Endothelial cell (in vitro differentiated cells): ENCODE data around the gene LEMD1. TPM values are rescaled to one million over a fixed set of nuclear protein-coding genes. Genes with fewer than 3 reads are reported as not detected.
"Not testable (repeated sequence)": the region's sequence is repeated elsewhere in the genome, so short reads cannot be mapped to it uniquely, and the experiment has no call there.

Experiments
- DNase-seq: peaks from one replicate; pipeline ENCODE4 v3.0.0; 2021; ENCODE audit warnings: low spot score
- H3K27ac Mint-ChIP-seq: one replicate; pipeline ENCODE4 v1.8.0; 2021; ENCODE audit warnings: mixed read lengths, inconsistent platforms; ENCODE audit not compliant: unreplicated experiment
- H3K27me3 Mint-ChIP-seq: one replicate; pipeline ENCODE4 v1.8.0; 2021; ENCODE audit warnings: mild to moderate bottlenecking, moderate library complexity, mixed read lengths, inconsistent platforms; ENCODE audit not compliant: unreplicated experiment
- H3K36me3 Mint-ChIP-seq: one replicate; pipeline ENCODE4 v1.8.0; 2021; ENCODE audit warnings: mild to moderate bottlenecking, low read depth, mixed read lengths, inconsistent platforms; ENCODE audit not compliant: unreplicated experiment
- H3K4me1 Mint-ChIP-seq: one replicate; pipeline ENCODE4 v1.8.0; 2021; ENCODE audit warnings: mild to moderate bottlenecking, mixed read lengths, inconsistent platforms; ENCODE audit not compliant: unreplicated experiment
- H3K4me3 Mint-ChIP-seq: one replicate; pipeline ENCODE4 v1.8.0; 2021; ENCODE audit warnings: mild to moderate bottlenecking, mixed read lengths, inconsistent platforms; ENCODE audit not compliant: unreplicated experiment
- H3K9me3 Mint-ChIP-seq: one replicate; pipeline ENCODE4 v1.8.0; 2021; ENCODE audit warnings: mixed read lengths, inconsistent platforms; ENCODE audit not compliant: unreplicated experiment
- CTCF ChIP-seq: fragments of 200-600 bp; sonication (generic); IDR thresholded peaks from one replicate; pipeline ENCODE4 v1.5.0; 2021; ENCODE audit warnings: antibody characterized with exemption; ENCODE audit not compliant: unreplicated experiment
- total RNA-seq: library from RNA; stranded (reverse); fragmentation: NEBNext Ultra II Directional; extraction: Animal tissue kit (Norgen Biotek cat#: 25700); gene quantifications from one replicate; pipeline ENCODE4 v1.2.1, GENCODE V29; 2021; ENCODE audit not compliant: unreplicated experiment

LEMD1 gene
- total RNA-seq, 1 donor from 2014 or later = 3.0 TPM

GRCh38 chr1:205371871-205372660, 49.8 kb downstream of the LEMD1 start:
- H3K4me1 Mint-ChIP-seq = peaks cover 24% of the 10 kb centered on the region

GRCh38 chr1:205370780-205371179, 51.1 kb downstream of the LEMD1 start:
- H3K4me3 Mint-ChIP-seq = no peak overlapping the region
- H3K27me3 Mint-ChIP-seq = peaks cover 2% of the 10 kb centered on the region
- no peak overlapping the region for H3K27ac Mint-ChIP-seq
- H3K9me3 Mint-ChIP-seq = no peaks in the 10 kb centered on the region
- no peak for TF ChIP-seq CTCF
- no peak for DNase-seq
- H3K36me3 Mint-ChIP-seq = no peaks in the 10 kb centered on the region
- H3K4me1 Mint-ChIP-seq = peaks cover 22% of the 10 kb centered on the region

More at GRCh38 chr1:205371871-205372660, 49.8 kb downstream of the LEMD1 start:
- no peak for TF ChIP-seq CTCF
- H3K9me3 Mint-ChIP-seq = no peaks in the 10 kb centered on the region
- DNase-seq = no peak
- H3K4me3 Mint-ChIP-seq = no peak overlapping the region
- H3K36me3 Mint-ChIP-seq = no peaks in the 10 kb centered on the region
- H3K27ac Mint-ChIP-seq = no peak overlapping the region
- H3K27me3 Mint-ChIP-seq = peaks cover 2% of the 10 kb centered on the region

- Mint-ChIP-seq H3K4me1 (peaks cover 23% of the 10 kb centered on the region), H3K36me3 (no peaks in the 10 kb centered on the region), H3K27me3 (peaks cover 2% of the 10 kb centered on the region), H3K9me3 (no peaks in the 10 kb centered on the region), H3K27ac (no peak overlapping the region), H3K4me3 (no peak overlapping the region)
- no peak for TF ChIP-seq CTCF
- no peak for DNase-seq
These were observed 52.1 kb downstream of the LEMD1 start for GRCh38 chr1:205369701-205370123.

- DNase-seq = no peak
- H3K27me3 Mint-ChIP-seq = peaks cover 2% of the 10 kb centered on the region
- no peaks in the 10 kb centered on the region for H3K9me3 Mint-ChIP-seq
- no peak overlapping the region for H3K27ac Mint-ChIP-seq
- no peaks in the 10 kb centered on the region for H3K36me3 Mint-ChIP-seq
- TF ChIP-seq CTCF = no peak
- no peak overlapping the region for H3K4me3 Mint-ChIP-seq
- H3K4me1 Mint-ChIP-seq = peaks cover 22% of the 10 kb centered on the region
These were observed 53.4 kb downstream of the LEMD1 start for GRCh38 chr1:205368478-205368877.

GRCh38 chr1:205365945-205366463, 55.9 kb downstream of the LEMD1 start:
- H3K4me3 Mint-ChIP-seq = no peak overlapping the region
- no peak for DNase-seq
- TF ChIP-seq CTCF = no peak
- H3K9me3 Mint-ChIP-seq = no peaks in the 10 kb centered on the region
- no peak overlapping the region for H3K27ac Mint-ChIP-seq
- no peaks in the 10 kb centered on the region for H3K36me3 Mint-ChIP-seq
- H3K4me1 Mint-ChIP-seq = peaks cover 15% of the 10 kb centered on the region
- H3K27me3 Mint-ChIP-seq = peaks cover 2% of the 10 kb centered on the region

- H3K4me1 Mint-ChIP-seq = peaks cover 17% of the 10 kb centered on the region
- H3K36me3 Mint-ChIP-seq, H3K4me3 Mint-ChIP-seq, H3K9me3 Mint-ChIP-seq, H3K27me3 Mint-ChIP-seq, DNase-seq, H3K27ac Mint-ChIP-seq: not testable (repeated sequence)
These were observed 56.8 kb downstream of the LEMD1 start for GRCh38 chr1:205365086-205365485.
